ENCODE results near the gene UBE4B.
"Not testable (repeated sequence)": the region's sequence is repeated elsewhere in the genome, so short reads cannot be mapped to it uniquely, and the experiment has no call there.

UBE4B gene

GRCh38 chr1:10070206-10070605 lies 37.4 kb downstream of the UBE4B start:
- TF ChIP-seq, protein P1, sequence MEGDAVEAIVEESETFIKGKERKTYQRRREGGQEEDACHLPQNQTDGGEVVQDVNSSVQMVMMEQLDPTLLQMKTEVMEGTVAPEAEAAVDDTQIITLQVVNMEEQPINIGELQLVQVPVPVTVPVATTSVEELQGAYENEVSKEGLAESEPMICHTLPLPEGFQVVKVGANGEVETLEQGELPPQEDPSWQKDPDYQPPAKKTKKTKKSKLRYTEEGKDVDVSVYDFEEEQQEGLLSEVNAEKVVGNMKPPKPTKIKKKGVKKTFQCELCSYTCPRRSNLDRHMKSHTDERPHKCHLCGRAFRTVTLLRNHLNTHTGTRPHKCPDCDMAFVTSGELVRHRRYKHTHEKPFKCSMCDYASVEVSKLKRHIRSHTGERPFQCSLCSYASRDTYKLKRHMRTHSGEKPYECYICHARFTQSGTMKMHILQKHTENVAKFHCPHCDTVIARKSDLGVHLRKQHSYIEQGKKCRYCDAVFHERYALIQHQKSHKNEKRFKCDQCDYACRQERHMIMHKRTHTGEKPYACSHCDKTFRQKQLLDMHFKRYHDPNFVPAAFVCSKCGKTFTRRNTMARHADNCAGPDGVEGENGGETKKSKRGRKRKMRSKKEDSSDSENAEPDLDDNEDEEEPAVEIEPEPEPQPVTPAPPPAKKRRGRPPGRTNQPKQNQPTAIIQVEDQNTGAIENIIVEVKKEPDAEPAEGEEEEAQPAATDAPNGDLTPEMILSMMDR (IDR thresholded peaks at IDR 0.05; ENCODE audit: control insufficient read depth, extremely low read depth, insufficient read depth), result no peak
- H3K4me3 ChIP-seq (ENCODE audit: low read depth, low read length), result no peak overlapping the region
- DNase-seq (ENCODE audit: low read depth), result no peak

DNA sequence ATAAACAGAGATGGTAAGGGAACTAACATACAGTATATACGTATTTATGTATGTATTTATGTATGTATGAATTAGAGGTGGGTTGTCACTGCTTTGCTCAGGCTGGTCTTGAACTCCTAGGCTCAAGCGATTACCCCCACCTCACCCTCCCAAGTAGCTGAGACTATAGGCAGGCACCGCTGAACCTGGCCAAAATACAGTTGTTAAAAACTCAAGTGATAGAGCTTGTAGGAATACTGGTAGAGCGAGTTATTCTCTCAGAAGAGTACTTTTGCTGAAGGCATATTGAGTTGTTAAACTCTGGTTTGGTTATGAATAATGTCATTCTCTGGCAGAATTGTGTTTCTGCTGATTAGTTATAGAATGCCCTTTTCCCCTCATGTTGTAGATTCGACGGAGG lies 38.9 kb downstream of the UBE4B start:
- TF ChIP-seq, protein P1 (IDR thresholded peaks at IDR 0.05; ENCODE audit: control insufficient read depth, extremely low read depth, insufficient read depth), result no peak
- peak; percentile 35 for DNase-seq (ENCODE audit: low read depth)
- H3K4me3 ChIP-seq (ENCODE audit: low read depth, low read length), result no peak overlapping the region

- not testable (repeated sequence) for H3K4me3 ChIP-seq (ENCODE audit: low read depth, low read length); DNase-seq (ENCODE audit: low read depth)
These were observed 40.6 kb downstream of the UBE4B start for GRCh38 chr1:10073371-10073770.

DNA sequence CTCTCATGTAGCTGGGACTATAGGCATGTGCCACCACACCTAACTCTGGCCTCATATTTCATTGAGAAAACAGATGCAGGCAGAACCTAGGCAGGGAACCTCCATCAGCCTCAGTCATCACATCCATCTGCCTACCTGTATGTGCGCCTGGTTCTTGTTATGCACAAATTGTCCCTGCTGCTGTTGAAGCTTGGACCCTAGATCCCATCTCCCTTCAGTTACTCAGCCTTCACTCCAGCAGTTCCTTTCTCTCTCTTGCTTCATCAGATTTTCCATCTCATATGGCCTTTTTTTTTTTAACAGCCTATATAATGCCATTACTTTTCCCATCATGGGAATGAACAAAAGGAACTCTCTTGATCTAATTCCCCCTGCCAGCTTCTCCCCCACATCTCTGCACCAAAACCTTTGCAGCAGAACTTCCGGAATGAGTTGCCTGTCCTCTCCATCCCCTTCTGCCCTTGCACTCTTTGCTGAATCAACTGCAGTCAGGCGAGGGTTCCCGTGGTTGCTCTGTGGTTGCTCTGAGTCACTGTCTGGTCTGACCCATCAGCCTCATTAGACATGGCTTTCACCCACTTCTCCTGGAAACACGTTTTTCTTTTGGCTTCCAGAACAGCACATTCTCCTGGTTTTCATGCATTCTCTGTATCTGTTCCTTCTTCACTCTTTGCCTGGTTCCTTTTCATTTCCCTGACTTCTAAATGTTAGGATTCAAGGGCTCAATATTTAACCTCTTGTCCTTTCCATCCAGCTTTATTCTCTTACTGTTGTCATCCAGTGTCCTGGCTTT lies 41.5 kb downstream of the UBE4B start:
- DNase-seq (ENCODE audit: low read depth), result no peak
- H3K4me3 ChIP-seq (ENCODE audit: low read depth, low read length), result no peak overlapping the region
- TF ChIP-seq, protein P1 (IDR thresholded peaks at IDR 0.05; ENCODE audit: control insufficient read depth, extremely low read depth, insufficient read depth), result no peak

- TF ChIP-seq, protein P1 (IDR thresholded peaks at IDR 0.05; ENCODE audit: control insufficient read depth, extremely low read depth, insufficient read depth), result no peak
- DNase-seq (ENCODE audit: low read depth), result no peak
- no peak overlapping the region for H3K4me3 ChIP-seq (ENCODE audit: low read depth, low read length)
These were observed 42.3 kb downstream of the UBE4B start for GRCh38 chr1:10074852-10075730.

GRCh38 chr1:10075732-10076131 lies 43.0 kb downstream of the UBE4B start:
- TF ChIP-seq, protein P1 (IDR thresholded peaks at IDR 0.05; ENCODE audit: control insufficient read depth, extremely low read depth, insufficient read depth), result no peak
- H3K4me3 ChIP-seq (ENCODE audit: low read depth, low read length), result no peak overlapping the region
- no peak for DNase-seq (ENCODE audit: low read depth)

DNA sequence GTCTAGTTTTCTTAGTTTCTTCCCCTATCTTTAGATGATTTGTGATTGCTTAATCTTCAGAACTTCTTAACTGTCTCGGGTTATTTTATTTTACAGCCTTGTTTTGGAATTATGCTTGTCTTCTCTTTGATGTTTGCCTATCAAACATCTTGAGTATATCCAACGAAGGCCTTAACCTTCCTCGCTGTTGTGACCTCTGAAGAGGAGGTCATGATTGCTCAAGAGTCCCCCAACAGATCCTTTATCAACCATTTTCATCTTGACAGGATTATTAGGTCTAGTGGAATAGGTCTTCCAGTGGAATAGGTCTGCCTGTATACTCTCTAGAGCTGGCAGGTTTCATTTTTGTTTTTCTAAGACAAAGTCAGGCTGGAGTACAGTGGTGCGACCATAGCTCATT lies 45.7 kb downstream of the UBE4B start:
- H3K4me3 ChIP-seq (ENCODE audit: low read depth, low read length), result no peak overlapping the region
- no peak for DNase-seq (ENCODE audit: low read depth)
- TF ChIP-seq, protein P1 (IDR thresholded peaks at IDR 0.05; ENCODE audit: control insufficient read depth, extremely low read depth, insufficient read depth), result no peak
